ENCODE data around the gene PCP4. TPM values are rescaled to one million over a fixed set of nuclear protein-coding genes. Genes with fewer than 3 reads are reported as not detected.

PCP4 gene
- total and polyA plus RNA-seq, 4 donors: 0.20 TPM; not detected in 3

DNA sequence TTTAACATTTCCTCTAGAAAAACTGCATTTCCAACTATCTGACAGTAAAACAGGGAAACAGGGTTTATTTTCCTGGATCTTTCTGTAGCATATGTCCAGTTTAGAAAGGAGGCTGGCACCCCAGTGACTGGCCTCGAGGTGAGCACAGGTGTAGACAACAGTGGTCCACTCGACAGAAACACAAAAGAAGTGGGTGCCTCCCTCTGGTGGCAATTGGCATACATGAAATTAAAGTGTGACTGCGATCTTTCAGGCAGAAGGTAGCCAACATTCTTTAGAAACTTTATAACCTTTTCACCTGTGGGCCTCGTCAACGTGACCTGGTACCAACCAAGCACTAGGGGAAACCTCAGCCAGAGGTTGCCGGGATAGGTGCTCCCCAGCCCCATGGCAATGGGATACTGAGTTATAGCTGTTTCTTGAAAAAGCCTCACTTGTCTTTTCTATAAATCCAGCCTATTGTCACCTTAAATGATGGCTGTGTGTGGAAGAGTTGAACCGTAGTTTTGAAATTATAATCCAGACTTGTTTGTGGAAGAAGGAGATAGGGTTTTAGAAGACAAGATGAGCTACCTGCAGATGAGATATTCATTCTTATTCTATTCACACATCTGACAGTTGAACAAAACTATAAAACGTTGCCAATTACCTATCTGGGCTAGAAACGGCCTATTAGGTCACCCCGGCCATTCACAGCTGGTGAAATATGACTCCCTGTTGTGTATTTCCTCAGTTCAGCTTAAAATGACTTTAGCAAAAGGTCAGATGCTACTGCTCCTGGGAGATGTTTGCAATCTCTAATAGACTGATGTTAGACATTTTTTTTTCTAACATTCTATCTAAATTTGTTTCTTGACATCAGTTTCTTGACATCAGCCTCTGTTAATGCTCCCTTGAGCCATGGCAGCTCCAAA, 44.3 kb downstream of the PCP4 start:
- no peaks in the 10 kb centered on the region for H3K4me1 ChIP-seq (ENCODE audit: control insufficient read depth in 4 of 4, insufficient read depth in 4 of 4, low read length in 3 of 4)
- no peaks in the 10 kb centered on the region for H3K9me3 ChIP-seq (ENCODE audit: control insufficient read depth in 4 of 4, low read length in 3 of 4)
- WGBS: 60% methylated on average over 10 of the region's 10 CpGs
- H3K27me3 ChIP-seq (ENCODE audit: control insufficient read depth in 4 of 4, insufficient read depth in 4 of 4, low read length in 3 of 4): peaks cover 0 to 6% (median 0%) of the 10 kb centered on the region in 4 donors
- no peak overlapping the region for H3K9ac ChIP-seq (ENCODE audit: low read depth in 1 of 2, low read length in 2 of 2)
- H3K4me3 ChIP-seq (ENCODE audit: low read depth in 1 of 3, low read length in 3 of 3): no peak overlapping the region
- DNase-seq (ENCODE audit: low spot score): no peak
- no peak overlapping the region for H3K27ac ChIP-seq (ENCODE audit: low read depth in 1 of 2, low read length in 2 of 2)
- TF ChIP-seq EGR1 (IDR thresholded peaks at IDR 0.05; ENCODE audit: low read depth in 2 of 2) (no peak), FOXA2 (IDR thresholded peaks at IDR 0.05) (no peak), SP1 (IDR thresholded peaks at IDR 0.05) (no peak), RXRA (IDR thresholded peaks at IDR 0.05) (no peak), HNF4A (conservative IDR thresholded peaks at IDR 0.05) (no peak), NR2F2 (IDR thresholded peaks at IDR 0.05) (no peak), YY1 (IDR thresholded peaks at IDR 0.05) (no peak), FOXA1 (IDR thresholded peaks at IDR 0.05) (no peak), TAF1 (conservative IDR thresholded peaks at IDR 0.05) (no peak), RAD21 (IDR thresholded peaks at IDR 0.05) (no peak), JUND (IDR thresholded peaks at IDR 0.05) (no peak)
- TF ChIP-seq, protein P1, sequence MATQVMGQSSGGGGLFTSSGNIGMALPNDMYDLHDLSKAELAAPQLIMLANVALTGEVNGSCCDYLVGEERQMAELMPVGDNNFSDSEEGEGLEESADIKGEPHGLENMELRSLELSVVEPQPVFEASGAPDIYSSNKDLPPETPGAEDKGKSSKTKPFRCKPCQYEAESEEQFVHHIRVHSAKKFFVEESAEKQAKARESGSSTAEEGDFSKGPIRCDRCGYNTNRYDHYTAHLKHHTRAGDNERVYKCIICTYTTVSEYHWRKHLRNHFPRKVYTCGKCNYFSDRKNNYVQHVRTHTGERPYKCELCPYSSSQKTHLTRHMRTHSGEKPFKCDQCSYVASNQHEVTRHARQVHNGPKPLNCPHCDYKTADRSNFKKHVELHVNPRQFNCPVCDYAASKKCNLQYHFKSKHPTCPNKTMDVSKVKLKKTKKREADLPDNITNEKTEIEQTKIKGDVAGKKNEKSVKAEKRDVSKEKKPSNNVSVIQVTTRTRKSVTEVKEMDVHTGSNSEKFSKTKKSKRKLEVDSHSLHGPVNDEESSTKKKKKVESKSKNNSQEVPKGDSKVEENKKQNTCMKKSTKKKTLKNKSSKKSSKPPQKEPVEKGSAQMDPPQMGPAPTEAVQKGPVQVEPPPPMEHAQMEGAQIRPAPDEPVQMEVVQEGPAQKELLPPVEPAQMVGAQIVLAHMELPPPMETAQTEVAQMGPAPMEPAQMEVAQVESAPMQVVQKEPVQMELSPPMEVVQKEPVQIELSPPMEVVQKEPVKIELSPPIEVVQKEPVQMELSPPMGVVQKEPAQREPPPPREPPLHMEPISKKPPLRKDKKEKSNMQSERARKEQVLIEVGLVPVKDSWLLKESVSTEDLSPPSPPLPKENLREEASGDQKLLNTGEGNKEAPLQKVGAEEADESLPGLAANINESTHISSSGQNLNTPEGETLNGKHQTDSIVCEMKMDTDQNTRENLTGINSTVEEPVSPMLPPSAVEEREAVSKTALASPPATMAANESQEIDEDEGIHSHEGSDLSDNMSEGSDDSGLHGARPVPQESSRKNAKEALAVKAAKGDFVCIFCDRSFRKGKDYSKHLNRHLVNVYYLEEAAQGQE (IDR thresholded peaks at IDR 0.05): no peak
- TF ChIP-seq, protein P2, sequence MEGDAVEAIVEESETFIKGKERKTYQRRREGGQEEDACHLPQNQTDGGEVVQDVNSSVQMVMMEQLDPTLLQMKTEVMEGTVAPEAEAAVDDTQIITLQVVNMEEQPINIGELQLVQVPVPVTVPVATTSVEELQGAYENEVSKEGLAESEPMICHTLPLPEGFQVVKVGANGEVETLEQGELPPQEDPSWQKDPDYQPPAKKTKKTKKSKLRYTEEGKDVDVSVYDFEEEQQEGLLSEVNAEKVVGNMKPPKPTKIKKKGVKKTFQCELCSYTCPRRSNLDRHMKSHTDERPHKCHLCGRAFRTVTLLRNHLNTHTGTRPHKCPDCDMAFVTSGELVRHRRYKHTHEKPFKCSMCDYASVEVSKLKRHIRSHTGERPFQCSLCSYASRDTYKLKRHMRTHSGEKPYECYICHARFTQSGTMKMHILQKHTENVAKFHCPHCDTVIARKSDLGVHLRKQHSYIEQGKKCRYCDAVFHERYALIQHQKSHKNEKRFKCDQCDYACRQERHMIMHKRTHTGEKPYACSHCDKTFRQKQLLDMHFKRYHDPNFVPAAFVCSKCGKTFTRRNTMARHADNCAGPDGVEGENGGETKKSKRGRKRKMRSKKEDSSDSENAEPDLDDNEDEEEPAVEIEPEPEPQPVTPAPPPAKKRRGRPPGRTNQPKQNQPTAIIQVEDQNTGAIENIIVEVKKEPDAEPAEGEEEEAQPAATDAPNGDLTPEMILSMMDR (IDR thresholded peaks at IDR 0.05; ENCODE audit: low read depth, low read length, missing input control): no peak
- TF ChIP-seq, protein P3, sequence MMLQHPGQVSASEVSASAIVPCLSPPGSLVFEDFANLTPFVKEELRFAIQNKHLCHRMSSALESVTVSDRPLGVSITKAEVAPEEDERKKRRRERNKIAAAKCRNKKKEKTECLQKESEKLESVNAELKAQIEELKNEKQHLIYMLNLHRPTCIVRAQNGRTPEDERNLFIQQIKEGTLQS (IDR thresholded peaks at IDR 0.05): no peak
- TF ChIP-seq, protein P4, sequence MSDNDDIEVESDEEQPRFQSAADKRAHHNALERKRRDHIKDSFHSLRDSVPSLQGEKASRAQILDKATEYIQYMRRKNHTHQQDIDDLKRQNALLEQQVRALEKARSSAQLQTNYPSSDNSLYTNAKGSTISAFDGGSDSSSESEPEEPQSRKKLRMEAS (IDR thresholded peaks at IDR 0.05): no peak
- H3K36me3 ChIP-seq (ENCODE audit: control insufficient read depth in 4 of 4, insufficient read depth in 3 of 4, low read depth in 1 of 4, low read length in 3 of 4): no peaks in the 10 kb centered on the region

DNA sequence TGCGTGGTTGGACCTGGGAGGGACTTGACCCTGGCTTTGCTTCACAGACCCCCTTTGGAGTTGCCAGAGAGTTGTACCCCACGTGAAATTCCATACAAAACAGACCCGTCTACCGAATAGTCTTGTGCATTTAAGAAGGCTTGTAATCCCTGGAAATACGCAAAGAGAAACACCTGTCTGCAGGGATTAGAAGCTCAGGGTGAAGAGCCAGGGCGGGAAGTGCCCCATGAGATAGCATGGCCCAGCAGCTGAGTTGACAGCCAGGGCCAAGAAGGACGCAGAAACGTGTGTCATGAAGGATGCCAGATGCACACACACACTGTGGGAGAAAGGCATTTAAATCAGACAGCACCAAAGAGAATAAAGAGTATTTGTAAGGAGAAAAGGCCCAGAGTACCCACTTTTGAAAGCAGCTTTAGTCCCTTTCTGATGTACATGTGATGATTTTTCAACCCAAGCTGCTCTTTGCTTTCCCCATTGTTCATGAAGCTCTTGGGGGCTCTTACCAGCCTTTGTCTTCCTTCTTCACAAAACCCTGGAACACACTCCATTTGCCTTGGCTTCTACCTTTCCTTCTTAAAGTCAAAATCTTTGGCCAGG, 46.6 kb downstream of the PCP4 start:
- Histone ChIP-seq H3K4me3 (ENCODE audit: low read depth in 1 of 3, low read length in 3 of 3) (no peak overlapping the region), H3K4me1 (ENCODE audit: control insufficient read depth in 4 of 4, insufficient read depth in 4 of 4, low read length in 3 of 4) (no peaks in the 10 kb centered on the region), H3K27me3 (ENCODE audit: control insufficient read depth in 4 of 4, insufficient read depth in 4 of 4, low read length in 3 of 4) (peaks cover 0 to 9% (median 0%) of the 10 kb centered on the region in 4 donors), H3K36me3 (ENCODE audit: control insufficient read depth in 4 of 4, insufficient read depth in 3 of 4, low read depth in 1 of 4, low read length in 3 of 4) (no peaks in the 10 kb centered on the region), H3K27ac (ENCODE audit: low read depth in 1 of 2, low read length in 2 of 2) (no peak overlapping the region), H3K9me3 (ENCODE audit: control insufficient read depth in 4 of 4, low read length in 3 of 4) (no peaks in the 10 kb centered on the region), H3K9ac (ENCODE audit: low read depth in 1 of 2, low read length in 2 of 2) (no peak overlapping the region)
- no peak for DNase-seq (ENCODE audit: low spot score)
- TF ChIP-seq HNF4G (IDR thresholded peaks at IDR 0.05): no peak
- TF ChIP-seq HNF4A (conservative IDR thresholded peaks at IDR 0.05): no peak
- no peak for TF ChIP-seq NR2F2 (IDR thresholded peaks at IDR 0.05)
- TF ChIP-seq FOXA2 (IDR thresholded peaks at IDR 0.05): no peak
- no peak for TF ChIP-seq SP1 (IDR thresholded peaks at IDR 0.05)
- no peak for TF ChIP-seq YY1 (IDR thresholded peaks at IDR 0.05)
- TF ChIP-seq RAD21 (IDR thresholded peaks at IDR 0.05): no peak
- TF ChIP-seq TAF1 (conservative IDR thresholded peaks at IDR 0.05): no peak
- no peak for TF ChIP-seq FOXA1 (IDR thresholded peaks at IDR 0.05)
- TF ChIP-seq GABPA (IDR thresholded peaks at IDR 0.05 in 1 of 2, conservative IDR thresholded peaks at IDR 0.05 in 1 of 2): no peak
- TF ChIP-seq, protein P4 (IDR thresholded peaks at IDR 0.05): no peak
- no peak for TF ChIP-seq JUND (IDR thresholded peaks at IDR 0.05)
- 74% methylated on average over 8 of the region's 8 CpGs for WGBS
